GM21619 (cell line): ENCODE results near the gene FHL2.

Experiments used
- ATAC-seq: cut with Tn5 transposase; IDR thresholded peaks from one replicate; pipeline ENCODE4 v1.9.1; 2021; ENCODE audit not compliant: unreplicated experiment

FHL2 gene

DNA sequence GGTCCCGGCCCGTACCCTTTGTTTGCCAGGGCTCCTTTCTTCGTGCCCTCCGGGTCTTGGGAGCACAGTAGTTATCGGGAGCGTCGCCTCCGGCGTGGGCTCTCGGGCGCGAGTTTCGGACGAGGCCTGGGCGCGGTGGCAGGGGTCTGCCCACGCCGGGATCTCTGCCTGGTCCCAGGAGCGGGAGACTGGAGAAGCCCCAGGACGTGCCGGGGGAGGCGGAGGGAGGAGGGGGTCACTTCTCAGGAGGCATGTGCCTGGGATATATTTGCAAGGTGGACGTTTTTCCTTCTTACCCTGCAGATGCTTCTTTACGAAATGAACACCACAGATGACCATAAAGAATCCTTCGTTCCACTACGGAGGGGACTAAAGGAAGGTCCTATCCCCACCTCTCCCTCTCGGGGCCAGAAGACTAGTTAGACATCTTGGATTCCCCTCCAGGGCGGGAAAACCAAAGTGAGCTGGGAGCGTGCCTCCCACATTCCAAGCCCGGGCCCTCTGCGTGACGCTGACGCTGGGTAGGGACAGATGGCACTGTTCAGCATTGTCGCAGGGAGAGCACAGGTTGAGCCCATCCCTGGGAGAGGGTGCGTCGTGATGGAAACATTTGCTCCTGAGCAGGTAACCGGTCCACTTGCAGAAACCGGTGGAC lies 483 bp upstream of the FHL2 start:
- no peak for ATAC-seq

DNA sequence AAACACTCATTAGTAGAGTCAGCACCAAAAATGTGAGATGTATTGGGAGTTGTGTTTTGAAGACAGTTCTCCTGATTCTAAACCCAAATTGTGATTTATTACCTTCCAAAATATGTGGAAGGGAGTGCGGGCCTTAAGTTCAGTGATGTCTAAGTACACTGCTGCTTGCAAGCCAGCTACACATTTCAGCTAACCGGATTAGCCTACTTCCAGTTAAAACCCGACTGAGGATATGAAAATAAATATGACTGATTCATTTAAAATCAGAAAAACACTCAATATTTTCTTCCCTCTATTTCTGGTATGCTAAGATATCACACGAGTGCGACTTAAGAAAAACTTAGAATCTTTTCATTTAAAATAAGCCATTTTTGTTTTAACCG lies 907 bp downstream of the FHL2 start:
- ATAC-seq = no peak

DNA sequence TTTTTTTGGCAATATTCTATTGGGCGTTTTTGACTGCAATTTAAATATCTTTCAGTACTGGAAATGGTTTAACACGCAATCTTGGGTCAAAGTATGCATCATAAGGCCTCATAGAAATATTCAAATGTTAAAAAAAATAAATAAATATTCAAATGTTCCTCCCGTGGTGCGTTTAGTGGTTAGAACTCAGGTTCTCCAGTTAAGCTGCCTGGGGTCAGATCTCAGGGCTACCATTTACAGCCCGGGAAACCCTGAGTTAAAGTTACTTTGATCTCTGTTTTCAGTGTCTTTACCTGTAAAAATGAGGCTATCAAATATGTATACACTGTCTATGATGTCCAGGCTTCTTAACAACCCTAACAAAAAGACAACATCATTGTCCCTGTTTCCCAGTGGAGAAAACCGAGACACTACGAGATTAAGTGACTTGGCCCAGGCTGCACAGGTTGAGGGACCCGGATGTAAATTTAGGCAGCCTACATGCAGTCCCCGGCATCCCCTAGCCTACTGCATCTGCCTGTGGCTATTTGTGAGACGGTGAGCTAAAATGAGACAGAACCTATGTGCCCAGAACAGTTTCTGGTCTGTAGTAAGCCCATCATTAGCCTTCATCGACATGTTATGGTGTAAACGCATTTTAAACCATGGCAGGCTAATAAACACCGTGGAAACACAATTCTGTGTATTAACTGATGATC lies 1.7 kb downstream of the FHL2 start:
- ATAC-seq = no peak

DNA sequence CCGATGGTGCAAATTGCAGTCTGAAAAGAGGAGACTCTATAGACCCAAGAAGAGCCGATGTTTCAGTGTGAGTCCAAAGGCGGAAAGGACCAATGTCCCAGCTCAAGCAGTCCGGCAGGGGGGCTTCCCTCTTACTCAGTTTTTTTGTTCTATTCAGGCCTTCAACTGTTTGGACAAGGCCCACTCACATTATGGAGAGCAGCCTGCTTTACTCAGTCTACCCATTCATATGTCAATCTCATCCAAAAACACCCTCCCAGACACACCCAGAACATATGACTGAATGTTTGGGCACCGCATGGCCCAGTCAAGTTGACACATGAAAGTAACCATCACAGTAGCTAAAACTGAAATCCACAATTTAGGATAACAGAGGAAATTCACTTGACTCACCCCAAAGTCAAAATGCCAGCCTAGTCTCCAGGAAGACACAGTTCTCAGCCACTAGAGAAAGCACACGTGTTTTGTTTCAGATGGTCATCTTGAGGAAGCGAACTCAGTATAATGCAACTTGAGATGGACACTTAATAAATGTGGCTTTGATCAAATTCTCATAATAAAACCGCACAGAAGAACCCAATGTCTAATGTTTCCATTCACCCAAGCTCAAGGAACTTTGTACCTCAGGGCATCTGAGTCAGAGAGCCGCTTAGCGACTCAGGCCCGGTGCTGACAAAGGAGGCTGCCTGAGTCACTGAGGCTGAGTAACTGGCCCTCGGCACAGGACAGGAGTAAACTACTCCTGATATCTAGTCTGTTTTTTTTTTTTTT lies 2.4 kb downstream of the FHL2 start:
- ATAC-seq = no peak

DNA sequence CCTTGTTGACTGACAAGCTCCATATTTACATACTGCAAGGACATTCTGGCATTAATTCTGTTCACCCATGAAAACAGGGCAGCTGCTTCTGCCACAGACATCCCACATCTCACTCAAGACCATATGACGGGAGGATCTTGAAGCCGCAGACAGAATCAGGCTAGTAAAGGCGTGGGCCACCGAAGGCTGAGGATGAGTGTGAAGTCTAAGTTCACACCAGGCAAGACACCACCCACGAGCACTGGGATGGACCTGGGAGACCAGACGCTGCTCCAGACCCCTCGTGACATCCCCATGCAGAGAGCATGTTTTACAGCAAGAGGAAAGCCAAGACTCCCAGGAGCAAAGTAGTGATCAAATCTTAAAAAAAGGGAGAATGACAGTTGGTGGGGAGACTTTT lies 3.2 kb downstream of the FHL2 start:
- ATAC-seq = no peak

DNA sequence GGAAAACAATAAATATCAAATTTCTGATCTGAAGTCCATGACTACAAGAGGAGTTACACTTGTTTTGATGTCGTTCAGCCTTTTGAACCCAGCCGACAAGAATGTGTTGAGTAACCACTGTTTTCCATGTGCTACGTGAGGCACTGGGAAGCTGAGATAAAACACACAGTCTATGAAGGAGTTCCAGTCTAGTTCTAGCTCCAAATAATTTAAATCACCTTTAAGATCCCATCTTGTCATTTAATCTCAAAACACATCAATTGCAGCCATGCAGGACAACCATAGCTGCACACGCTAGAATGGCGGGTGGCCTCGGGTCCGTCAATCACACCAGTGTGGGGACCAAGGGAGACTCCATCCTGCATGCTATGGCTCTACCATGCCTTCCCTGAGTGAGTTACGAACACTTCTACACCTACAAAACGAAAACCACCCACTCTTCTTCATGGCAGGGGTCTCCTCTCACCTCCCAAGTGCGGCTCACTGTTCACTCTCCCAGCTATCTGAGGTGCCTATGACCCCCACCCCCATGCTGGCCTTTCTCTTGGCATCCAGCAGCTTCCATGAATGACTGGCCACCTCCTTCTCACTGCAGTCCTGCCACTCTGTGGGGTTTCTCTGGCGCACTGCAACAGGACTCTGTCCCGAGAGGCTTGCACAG lies 3.8 kb downstream of the FHL2 start:
- no peak for ATAC-seq

DNA sequence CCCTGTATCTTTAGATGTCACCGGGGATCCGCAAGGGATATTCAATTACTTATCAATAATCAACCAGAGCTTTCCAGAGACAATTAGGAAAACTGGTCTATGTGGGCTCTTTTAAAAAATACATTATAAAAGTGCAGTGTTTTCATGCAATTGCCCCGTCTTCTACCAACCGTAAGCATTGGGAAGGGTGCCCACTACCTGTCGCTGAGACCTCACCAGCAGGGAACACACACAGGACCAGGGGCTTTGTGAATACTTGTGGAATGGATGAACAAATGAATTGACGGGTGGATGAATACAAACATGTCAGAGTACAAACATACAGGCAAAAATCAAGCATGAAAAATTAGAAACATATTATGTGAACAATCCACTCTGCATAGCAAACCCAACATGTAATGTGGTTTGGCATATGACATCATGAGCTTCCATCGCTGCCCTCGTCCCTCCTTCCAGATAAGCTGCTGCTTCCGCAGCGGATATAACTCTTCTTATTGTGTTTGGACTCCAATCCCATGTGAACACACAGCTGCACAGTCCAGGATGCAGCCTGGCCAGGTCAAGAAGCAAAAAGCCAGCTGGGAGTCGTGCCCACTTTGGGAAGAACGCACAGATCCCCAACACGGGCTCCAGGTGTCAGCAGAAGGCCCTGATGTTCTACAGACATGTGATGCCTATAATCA lies 5.3 kb downstream of the FHL2 start:
- ATAC-seq = no peak

DNA sequence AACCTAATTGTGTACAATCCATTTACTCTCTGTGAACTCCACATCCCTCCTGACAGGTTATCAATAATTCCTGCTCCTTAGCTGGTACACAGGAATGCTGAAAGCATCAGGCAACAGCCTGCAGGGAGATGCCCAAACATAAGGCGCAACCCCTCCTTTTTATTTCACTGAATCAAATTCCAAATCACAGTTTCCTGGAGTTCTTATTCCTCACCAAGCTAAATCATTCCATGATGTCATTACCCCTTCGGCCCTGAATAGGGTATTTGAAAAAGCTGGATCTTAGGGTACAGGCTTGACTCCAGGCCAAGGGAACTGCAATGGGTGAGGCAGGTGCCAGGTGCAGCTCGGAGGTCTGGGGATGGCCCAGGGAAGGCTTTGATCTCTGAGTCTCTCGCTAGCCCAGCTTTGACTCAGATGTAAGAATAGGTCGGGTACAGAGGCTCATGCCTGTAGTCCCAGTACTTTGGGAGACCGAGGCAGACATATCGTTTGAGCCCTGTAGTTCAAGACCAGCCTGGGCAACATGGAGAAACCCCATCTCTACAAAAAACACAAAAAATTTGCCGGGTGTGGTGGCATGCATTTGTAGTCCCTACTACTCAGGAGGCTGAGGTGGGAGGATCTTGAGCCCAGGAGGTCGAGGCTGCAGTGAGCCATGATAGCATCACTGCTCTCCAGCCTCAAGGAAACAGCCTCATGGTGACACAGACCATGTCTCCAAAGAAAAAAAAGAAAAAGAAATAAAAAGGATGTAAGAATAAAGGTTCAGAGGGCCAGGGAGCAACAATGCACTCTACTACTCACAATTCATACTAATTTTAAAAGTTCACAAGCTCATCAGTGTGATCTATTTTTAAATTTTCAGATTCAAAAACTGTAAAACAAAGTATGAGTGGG lies 6.8 kb downstream of the FHL2 start:
- no peak for ATAC-seq

DNA sequence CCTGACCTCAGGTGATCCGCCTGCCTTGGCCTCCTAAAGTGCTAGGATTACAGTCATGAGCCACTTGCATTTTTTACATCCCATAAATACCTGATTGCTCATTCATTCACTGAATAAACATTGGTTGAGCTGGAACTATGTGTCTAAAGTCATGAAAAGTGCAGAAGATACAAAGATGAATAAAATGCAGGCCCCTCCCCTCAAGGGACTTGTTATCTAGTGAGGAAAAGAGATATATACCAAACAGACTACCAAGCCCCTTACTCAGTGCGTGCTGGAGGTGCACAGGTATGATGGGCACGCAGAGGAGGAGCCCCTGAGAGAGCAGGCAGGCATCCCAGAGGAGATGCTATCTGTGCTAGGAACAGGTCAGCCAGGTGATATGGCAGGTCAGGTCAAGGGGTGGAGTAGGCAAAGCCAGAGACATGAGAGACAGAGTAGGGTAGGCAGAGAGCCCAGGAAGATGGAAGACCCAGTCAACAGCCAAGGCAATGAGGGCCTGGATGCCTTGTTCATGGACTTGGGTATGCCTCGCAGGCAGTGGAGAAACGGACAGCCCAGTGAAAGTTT lies 7.7 kb downstream of the FHL2 start:
- no peak for ATAC-seq

DNA sequence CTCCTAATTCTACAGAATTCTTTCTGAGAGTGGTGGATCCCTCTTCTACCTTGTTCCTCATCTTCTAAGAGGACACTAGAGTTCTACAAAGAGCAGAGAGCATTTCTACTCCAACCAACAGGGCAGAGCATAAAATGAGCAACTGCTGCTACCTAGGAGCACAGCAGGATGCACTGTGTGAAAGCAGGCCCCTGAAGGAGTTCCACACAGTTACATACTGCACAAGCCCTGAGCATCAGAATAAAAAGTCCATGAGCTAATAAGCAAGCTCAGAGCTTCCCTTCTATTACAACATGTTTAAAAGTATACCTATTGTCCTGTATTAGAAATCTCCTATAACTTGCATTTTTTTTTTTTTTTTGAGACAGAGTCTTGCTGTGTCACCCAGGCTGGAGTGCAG lies 8.4 kb downstream of the FHL2 start:
- no peak for ATAC-seq

DNA sequence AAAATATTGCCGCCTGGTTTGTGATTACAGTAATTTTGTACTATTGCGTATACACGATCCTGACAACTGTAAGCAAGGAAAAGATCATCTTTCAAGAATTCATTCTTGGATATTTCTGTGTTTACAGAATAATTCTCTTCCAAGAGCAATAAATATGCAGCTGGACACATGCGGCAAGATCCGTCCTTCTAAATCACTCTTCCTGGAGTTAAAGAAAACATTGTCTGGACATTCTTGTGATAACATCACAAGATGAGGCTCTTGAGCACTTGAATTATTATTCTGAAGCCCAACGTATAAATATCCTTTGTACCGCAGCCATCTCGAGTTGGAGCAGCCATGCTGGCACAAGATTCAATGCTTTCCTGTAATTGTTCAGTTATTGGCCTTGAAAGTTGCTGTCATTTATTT lies 9.9 kb downstream of the FHL2 start:
- ATAC-seq = no peak

DNA sequence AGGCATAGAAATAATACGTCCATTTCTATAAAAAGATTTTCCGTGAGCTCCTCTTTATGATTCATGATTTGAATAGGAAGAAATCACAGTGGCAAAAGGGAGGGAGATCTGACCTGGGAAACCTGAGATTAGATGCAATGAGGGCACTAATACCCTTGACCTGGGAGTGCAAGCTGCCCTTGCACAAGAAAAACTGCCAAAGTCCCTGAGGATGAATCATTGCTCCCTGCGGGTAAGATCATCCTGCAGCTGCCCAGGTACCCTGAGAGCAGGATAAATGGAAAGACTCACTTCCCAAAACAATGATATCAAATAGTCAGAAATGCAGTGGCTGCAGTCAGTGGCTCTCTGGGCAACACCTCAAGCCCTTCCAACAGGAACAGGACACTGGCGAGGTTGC lies 11.6 kb downstream of the FHL2 start:
- no peak for ATAC-seq

DNA sequence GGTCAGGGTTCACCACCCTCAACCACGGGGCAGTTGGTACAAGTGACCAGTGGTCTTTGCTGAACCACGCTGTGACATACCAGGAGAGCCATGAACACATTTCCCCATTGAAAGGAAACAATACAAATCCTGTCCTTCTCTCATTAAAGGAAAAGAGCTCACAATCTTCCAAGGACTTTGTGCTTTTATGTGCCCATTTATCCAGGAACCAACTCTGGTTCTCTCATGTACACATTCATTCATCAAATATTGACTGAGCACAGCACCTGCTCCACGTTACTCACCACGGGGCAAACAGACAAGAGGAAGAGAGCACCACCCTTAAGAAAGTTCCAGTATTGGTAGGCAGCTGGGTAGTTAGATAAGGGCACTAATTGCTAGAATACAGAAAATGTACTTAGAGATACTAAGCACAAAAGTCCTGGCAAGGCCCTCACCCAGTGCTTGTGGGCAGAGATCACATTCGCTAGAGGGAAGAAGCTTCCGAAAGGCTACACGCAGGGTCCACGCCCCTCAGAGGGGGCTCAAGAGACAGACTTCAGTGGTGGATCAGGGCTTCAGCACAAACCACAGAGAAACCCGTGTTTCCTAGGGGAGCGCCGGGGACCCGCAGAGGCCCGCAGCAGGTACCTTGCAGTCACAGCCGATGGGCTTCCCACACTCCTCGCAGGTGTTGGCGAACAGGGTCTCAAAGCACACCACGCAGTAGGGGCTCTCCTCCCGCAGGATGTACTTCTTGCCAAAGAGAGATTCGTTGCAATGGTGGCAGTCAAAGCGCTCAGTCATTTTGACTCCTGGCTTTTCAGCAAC lies 12.9 kb downstream of the FHL2 start:
- ATAC-seq = no peak

DNA sequence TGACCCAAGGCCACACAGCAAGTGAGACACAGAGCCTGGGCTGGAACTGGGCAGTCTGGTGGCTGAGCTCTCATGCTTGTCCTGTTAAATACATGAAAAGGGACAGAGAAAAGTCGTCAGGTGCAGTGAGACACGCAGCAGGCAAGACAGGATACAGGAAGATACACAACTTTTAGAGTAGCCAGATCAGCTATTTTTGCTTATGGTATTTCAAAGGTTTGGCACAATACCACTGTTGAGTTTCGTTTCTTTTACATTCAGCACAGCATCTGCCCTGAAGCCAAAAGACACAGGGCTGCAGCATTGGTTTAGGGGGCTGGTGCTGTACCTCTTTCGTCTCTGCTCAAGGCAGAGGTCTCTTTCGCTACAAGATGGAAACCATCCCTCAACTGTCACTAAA lies 14.0 kb downstream of the FHL2 start:
- ATAC-seq = no peak

DNA sequence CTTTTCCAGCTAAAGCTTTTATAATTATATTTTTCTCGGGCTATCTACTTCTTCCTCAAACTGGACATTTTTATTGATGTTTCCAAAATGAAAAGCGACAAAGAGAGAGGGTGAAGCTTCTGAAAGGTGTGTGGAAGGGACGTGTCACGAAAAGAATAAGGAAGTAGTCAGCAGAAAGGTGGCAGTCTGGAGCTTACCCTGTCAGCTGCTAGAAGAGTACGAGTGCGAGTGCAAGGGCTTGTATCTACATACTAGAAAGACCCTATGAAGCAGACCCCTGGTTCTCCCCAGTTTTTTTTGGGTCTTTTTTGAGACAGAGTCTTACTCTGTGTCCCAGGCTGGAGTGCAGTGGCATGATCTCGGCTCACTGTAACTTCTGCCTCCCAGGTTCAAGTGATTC lies 14.6 kb downstream of the FHL2 start:
- no peak for ATAC-seq

DNA sequence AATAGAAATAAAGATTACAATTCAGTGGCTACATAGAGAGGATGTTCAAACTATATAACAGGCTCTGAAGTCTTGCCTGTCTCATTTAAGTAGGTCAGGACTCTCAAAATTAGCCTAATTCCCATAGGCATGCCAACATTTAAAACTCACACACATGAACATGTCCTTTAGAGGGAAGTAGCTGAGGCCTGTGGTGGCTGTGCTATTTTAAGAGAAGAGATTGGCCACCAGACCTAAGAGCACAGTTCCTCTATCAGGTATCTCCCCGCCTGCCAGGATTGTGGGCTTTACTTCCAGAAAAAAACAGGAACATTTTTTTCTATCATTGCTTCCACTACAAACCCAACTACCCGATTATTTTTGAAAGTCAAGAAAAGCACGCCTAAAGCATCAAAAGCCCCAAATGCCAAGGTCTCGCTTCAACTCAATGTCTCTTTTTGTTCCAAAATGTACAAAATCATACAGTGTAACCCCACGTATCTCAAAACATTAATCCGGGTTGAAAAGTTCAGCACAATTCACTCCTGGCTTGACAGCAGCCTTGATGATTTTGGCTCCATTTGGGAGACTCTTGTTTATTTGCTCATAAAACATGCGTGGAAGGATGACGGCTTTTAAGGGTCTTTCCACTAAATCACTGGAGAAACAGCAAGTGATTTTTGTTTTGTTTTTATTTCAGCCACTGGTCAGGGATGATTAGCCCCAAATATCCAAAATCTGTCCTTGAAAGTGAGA lies 15.3 kb downstream of the FHL2 start:
- ATAC-seq = no peak

DNA sequence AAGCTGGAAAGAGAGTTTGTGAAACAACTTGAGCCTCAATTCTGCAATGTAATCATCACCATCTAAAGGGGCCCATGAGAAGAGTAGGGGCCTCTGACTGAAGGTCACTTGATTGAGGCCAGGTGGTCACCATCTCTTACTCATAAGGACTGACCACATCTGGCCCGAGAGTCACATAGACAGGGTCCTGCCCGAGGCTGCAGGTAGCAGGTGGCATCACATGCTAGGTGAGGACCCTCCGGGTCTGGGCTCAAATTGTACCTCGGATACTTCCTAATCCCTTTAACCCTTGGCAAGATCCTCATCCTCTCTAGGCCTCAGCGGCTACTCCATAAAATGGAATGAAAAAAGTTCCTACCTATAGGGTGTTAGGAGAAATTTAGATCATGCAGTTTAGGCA lies 16.7 kb downstream of the FHL2 start:
- ATAC-seq = no peak

DNA sequence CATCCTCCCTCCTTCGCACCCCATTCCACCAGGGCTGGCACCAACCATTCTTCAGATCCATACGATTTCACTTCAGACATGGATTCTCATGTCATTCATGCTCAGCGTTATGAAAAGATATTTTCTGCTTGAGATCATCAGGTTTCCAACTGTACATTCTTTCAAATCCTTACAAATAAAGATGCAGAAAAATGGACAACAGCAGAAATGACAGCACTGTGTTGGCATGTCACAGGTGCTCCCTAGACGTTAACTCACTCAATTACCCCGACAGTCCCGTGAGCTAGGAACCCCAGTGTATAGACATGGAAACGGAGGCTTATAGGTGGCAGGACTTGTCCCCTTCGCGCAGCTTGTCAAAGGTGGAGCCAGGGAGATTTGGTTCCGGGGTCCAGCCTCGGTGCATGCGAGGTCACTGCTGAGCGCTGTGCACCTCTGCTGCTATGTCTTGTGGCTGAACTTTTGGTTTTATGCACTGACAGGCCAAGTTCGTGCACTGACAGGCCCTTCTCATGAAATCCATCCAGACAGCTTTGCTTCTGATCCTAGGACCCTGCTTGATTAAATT lies 17.7 kb downstream of the FHL2 start:
- no peak for ATAC-seq
